ENCODE results near the gene CMTM4.
"Not testable (repeated sequence)": the region's sequence is repeated elsewhere in the genome, so short reads cannot be mapped to it uniquely, and the experiment has no call there.

GRCh38 chr16:66685501-66686115 is 10.9 kb downstream of the CMTM4 start:
- TF ChIP-seq POLR2A, CTCF (IDR thresholded peaks at IDR 0.05): not testable (repeated sequence)

Measured in suprapubic skin (tissue), 3 donors.